ENCODE data around the gene FBXW9.

DNA sequence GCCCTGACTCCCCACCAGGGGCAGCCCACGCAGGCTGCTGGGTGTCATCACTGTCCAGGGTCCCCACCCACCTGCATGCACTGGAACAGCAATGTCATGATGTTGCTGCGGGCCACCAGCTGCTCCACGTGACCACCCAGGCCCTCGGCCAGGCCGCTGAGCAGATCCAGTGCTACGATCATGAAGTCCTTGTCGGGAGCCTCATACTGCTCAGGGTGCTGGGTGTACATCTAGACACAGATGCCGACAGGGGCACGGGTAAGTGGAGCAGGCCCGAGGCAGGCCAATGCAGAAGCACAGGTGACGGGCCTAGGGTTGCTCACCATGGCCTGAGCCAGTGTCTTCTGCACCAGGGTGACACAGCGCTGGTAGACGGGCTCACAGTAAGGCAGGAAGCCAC lies 8.7 kb upstream of the FBXW9 start:
- TF ChIP-seq POLR2AphosphoS5 (IDR thresholded peaks at IDR 0.05) (peak in 1 of 3 donors; percentile 13), POLR2A (IDR thresholded peaks at IDR 0.05) (no peak)
- TF ChIP-seq, protein P1, sequence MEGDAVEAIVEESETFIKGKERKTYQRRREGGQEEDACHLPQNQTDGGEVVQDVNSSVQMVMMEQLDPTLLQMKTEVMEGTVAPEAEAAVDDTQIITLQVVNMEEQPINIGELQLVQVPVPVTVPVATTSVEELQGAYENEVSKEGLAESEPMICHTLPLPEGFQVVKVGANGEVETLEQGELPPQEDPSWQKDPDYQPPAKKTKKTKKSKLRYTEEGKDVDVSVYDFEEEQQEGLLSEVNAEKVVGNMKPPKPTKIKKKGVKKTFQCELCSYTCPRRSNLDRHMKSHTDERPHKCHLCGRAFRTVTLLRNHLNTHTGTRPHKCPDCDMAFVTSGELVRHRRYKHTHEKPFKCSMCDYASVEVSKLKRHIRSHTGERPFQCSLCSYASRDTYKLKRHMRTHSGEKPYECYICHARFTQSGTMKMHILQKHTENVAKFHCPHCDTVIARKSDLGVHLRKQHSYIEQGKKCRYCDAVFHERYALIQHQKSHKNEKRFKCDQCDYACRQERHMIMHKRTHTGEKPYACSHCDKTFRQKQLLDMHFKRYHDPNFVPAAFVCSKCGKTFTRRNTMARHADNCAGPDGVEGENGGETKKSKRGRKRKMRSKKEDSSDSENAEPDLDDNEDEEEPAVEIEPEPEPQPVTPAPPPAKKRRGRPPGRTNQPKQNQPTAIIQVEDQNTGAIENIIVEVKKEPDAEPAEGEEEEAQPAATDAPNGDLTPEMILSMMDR (IDR thresholded peaks at IDR 0.05 in 8 of 11, conservative IDR thresholded peaks at IDR 0.05 in 3 of 11): no peak
